Panc1 (cell line): ENCODE measurements around the gene IGSF9. TPM values are rescaled to one million over a fixed set of nuclear protein-coding genes. Genes with fewer than 3 reads are reported as not detected.

Source experiments
- ATAC-seq: fragments of 200-7000 bp; cut with Tn5 transposase; 2 replicates; pipeline ENCODE4 v1.9.1; 2020; ENCODE audit warnings: mild to moderate bottlenecking, moderate library complexity
- BruUV-seq: library from RNA; stranded (reverse); fragments of 400-500 nt; replicated peaks from 2 replicates; lab custom pipeline; 2021; lab: Mats Ljungman, UMichigan
- CTCF ChIA-PET: fragments of 300-600 bp; sonication (Branson Sonifier 250); formaldehyde crosslinking; loops from one replicate; lab custom pipeline; 2022; ENCODE audit warnings: antibody characterized with exemption; lab: Charles Lee
- POLR2A ChIA-PET: fragments of 300-600 bp; sonication (Branson Sonifier 250); formaldehyde crosslinking; loops from one replicate; lab custom pipeline; 2022; ENCODE audit warnings: antibody characterized with exemption; lab: Charles Lee
- DNase-seq: peaks from one replicate; pipeline ENCODE4 v3.0.0-alpha.2; 2010; ENCODE audit warnings: low read depth, low spot score
- H3K27ac ChIP-seq: 2 replicates; pipeline ENCODE4 v1.5.1; 2011; ENCODE audit warnings: mild to moderate bottlenecking, low read length, inconsistent platforms
- H3K27me3 ChIP-seq: fragments of 200-500 bp; sonication (Bioruptor generic); 2 replicates; pipeline ENCODE4 v1.6.0; 2014; ENCODE audit warnings: low read length, inconsistent platforms; ENCODE audit not compliant: control insufficient read depth, insufficient read depth
- H3K36me3 ChIP-seq: fragments of 200-500 bp; sonication (Bioruptor generic); 2 replicates; pipeline ENCODE4 v1.5.1; 2014; ENCODE audit warnings: inconsistent platforms, mild to moderate bottlenecking, low read length, moderate library complexity; ENCODE audit not compliant: control insufficient read depth, insufficient read depth
- H3K4me1 ChIP-seq: 2 replicates; pipeline ENCODE4 v1.5.1; 2011; ENCODE audit warnings: inconsistent platforms, mild to moderate bottlenecking, low read length, moderate library complexity; ENCODE audit not compliant: control insufficient read depth, insufficient read depth
- H3K4me3 ChIP-seq, 2 experiments: 2 replicates each; pipeline ENCODE4 v1.5.1; 2011 to 2012; ENCODE audit warnings: low read depth in 2 of 2, low read length in 2 of 2, mild to moderate bottlenecking in 2 of 2, inconsistent platforms in 1 of 2, moderate library complexity in 1 of 2
- H3K9me3 ChIP-seq: fragments of 200-500 bp; sonication (Bioruptor generic); 2 replicates; pipeline ENCODE4 v1.5.1; 2014; ENCODE audit warnings: low read depth, mild to moderate bottlenecking, inconsistent platforms, low read length, moderate library complexity; ENCODE audit not compliant: control insufficient read depth, insufficient read depth
- CTCF ChIP-seq: fragments of 450-650 bp; IDR thresholded peaks from 2 replicates; pipeline ENCODE4 v1.5.1; 2017; ENCODE audit warnings: mild to moderate bottlenecking
- POLR2AphosphoS5 ChIP-seq: IDR thresholded peaks from 2 replicates; pipeline ENCODE4 v1.6.1; 2012; ENCODE audit warnings: mild to moderate bottlenecking, low read depth, low read length, moderate library complexity
- REST ChIP-seq, 2 experiments: IDR thresholded peaks; 2 replicates each; pipeline ENCODE4 v1.6.1; 2011 to 2012; ENCODE audit warnings: low read depth in 2 of 2, control low read depth in 1 of 2, low read length in 1 of 2, mild to moderate bottlenecking in 1 of 2, moderate library complexity in 1 of 2; ENCODE audit not compliant: insufficient read depth in 1 of 2
- SIN3A ChIP-seq: IDR thresholded peaks from 2 replicates; pipeline ENCODE4 v1.6.1; 2012; ENCODE audit warnings: low read depth, mild to moderate bottlenecking, low read length, moderate library complexity, borderline replicate concordance; ENCODE audit not compliant: insufficient read depth
- TCF7L2 ChIP-seq: IDR thresholded peaks from 2 replicates; pipeline ENCODE4 v1.6.1; 2011; ENCODE audit warnings: mild to moderate bottlenecking, low read depth, low read length, inconsistent platforms
- in situ Hi-C: cut with HindIII; loops from 2 replicates; pipeline ENCODE4 v1.10.0; 2016; ENCODE audit warnings: low sequenced_read_pairs, low pct_unique_long_range_greater_than_20kb
- intact Hi-C: fragments of 100-400 bp; cut with micrococcal nuclease; formaldehyde crosslinking; loops from one replicate; pipeline ENCODE4 v1.10.0; 2022; ENCODE audit not compliant: unreplicated experiment
- total RNA-seq: library from RNA; stranded (reverse); gene quantifications from one replicate; pipeline ENCODE4 v1.2.1, GENCODE V29; 2021; ENCODE audit not compliant: unreplicated experiment

Gene IGSF9
- total RNA-seq, 1 experiment from 2014 or later, result 0.51 TPM

DNA sequence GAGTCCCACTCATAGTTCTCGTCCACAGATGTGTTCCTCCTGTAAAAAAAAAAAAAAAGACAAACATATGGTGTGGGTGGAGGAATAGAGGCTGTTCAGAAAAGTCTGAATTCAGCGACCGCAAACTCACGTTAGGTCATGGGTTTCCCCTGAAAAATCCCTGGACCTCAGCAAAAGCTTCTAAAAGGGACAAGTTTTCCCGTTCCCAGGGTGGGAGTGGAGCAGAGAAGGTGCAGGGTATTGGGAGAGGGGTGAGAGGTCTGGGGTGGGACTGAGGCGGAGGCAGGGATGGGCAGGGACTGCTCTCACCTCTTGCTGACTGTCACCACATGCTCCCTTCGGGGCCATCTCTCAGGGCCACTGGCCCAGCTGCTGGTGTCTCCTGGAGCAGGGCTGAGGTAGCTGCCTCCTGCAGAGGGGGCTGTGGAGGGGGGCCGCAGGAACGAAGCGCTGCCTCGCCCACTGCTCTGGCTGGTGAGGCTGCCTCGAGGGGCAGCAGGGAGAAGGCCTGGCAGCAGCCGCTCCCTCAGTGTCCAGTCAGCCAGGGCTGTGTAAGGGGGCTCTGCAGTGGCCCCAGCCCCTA, 17.5 kb downstream of the IGSF9 start:
- Histone ChIP-seq H3K9me3 (no peaks in the 10 kb centered on the region), H3K36me3 (no peaks in the 10 kb centered on the region), H3K4me1 (peaks cover 10% of the 10 kb centered on the region), H3K27me3 (no peaks in the 10 kb centered on the region), H3K27ac (no peak overlapping the region; the same call in 1 of the 2 replicates), H3K4me3 (no peak overlapping the region)
- ATAC-seq (no peak), DNase-seq (no peak)
- ChIA-PET CTCF (interaction anchor here (0.6 to 0.9 kb wide), 2 partner anchors 78 to 155 kb away, joined by 3 to 11 read pairs; no protein-coding TSS in a partner anchor), POLR2A (no interaction called here)
- no TSS peak for BruUV-seq
- TF ChIP-seq TCF7L2 (no peak), POLR2AphosphoS5 (no peak), CTCF (no peak), SIN3A (no peak), REST (IDR thresholded peaks at IDR 0.05; ENCODE audit: insufficient read depth in 1 of 2, low read depth in 2 of 2, low read length in 1 of 2) (no peak)
- intact Hi-C loops, result no loop called here
- in situ Hi-C loops, result no loop called here

- no peak for DNase-seq
- CTCF ChIA-PET, result interaction anchor here (0.9 kb wide), 1 partner anchor 79 kb away, joined by 3 read pairs; no protein-coding TSS in a partner anchor
- POLR2A ChIA-PET, result no interaction called here
- BruUV-seq, result no TSS peak
- Histone ChIP-seq H3K36me3 (no peaks in the 10 kb centered on the region), H3K4me3 (no peak overlapping the region), H3K9me3 (no peaks in the 10 kb centered on the region), H3K27me3 (no peaks in the 10 kb centered on the region), H3K27ac (no peak overlapping the region; the same call in 1 of the 2 replicates), H3K4me1 (peaks cover 17% of the 10 kb centered on the region)
- in situ Hi-C loops (no loop called here), intact Hi-C loops (no loop called here)
- no peak for ATAC-seq
- TF ChIP-seq POLR2AphosphoS5, result no peak
- TF ChIP-seq REST (IDR thresholded peaks at IDR 0.05; ENCODE audit: insufficient read depth in 1 of 2, low read depth in 2 of 2, low read length in 1 of 2), result no peak
- TF ChIP-seq TCF7L2, result no peak
- no peak for TF ChIP-seq SIN3A
- TF ChIP-seq CTCF, result no peak
Observed at GRCh38 chr1:159927211-159927848, 18.1 kb downstream of the IGSF9 start.
